ENCODE measurements around the gene TRIP4.
"Not testable (repeated sequence)": the region's sequence is repeated elsewhere in the genome, so short reads cannot be mapped to it uniquely, and the experiment has no call there.

Gene TRIP4

GRCh38 chr15:64373360-64373759 is 14.3 kb upstream of the TRIP4 start:
- Histone ChIP-seq H3K27me3 (no peaks in the 10 kb centered on the region), H4K20me1 (peaks cover 0 to 21% (median 4%) of the 10 kb centered on the region in 11 experiments; a peak in 7 of 22 replicates), H3K27ac (no peak overlapping the region), H3K4me2 (no peak overlapping the region), H3K4me3 (no peak overlapping the region), H3K36me3 (peaks cover 0 to 97% (median 71%) of the 10 kb centered on the region in 11 experiments; a peak in 18 of 22 replicates), H3K9ac (no peak overlapping the region), H3K9me3 (replicated peaks in 1 of 11) (no peaks in the 10 kb centered on the region), H3K4me1 (peaks cover 0 to 8% (median 3%) of the 10 kb centered on the region in 10 experiments; a peak in 10 of 20 replicates)
- TF ChIP-seq Cebpa-rat (IDR thresholded peaks at IDR 0.05) = no peak

GRCh38 chr15:64379216-64379960 is 8.2 kb upstream of the TRIP4 start:
- peaks cover 13 to 42% (median 36%) of the 10 kb centered on the region in 10 experiments; a peak in 19 of 20 replicates for H3K4me1 ChIP-seq
- H3K27me3 ChIP-seq = no peaks in the 10 kb centered on the region
- H3K36me3 ChIP-seq = peaks cover 0 to 56% (median 41%) of the 10 kb centered on the region in 11 experiments; a peak in 18 of 22 replicates
- H3K27ac ChIP-seq = no peak overlapping the region; a peak in 2 of 22 replicates
- H3K9ac ChIP-seq = peak overlapping the region in 9 of 11 experiments; percentile 72 to 91 (median 88); a peak in 15 of 22 replicates
- H3K4me2 ChIP-seq = peak overlapping the region in 10 of 11 experiments; percentile 84 to 99 (median 95); a peak in 20 of 22 replicates
- no peak for TF ChIP-seq Cebpa-rat (IDR thresholded peaks at IDR 0.05)
- peaks cover 0 to 15% (median 0%) of the 10 kb centered on the region in 11 experiments; a peak in 6 of 22 replicates for H4K20me1 ChIP-seq
- peak overlapping the region in 8 of 10 experiments; percentile 70 to 85 (median 77); a peak in 16 of 20 replicates for H3K4me3 ChIP-seq
- H3K9me3 ChIP-seq (replicated peaks in 1 of 11) = no peaks in the 10 kb centered on the region

- Histone ChIP-seq H3K4me3 (peak overlapping the region; percentile 67 to 85 (median 76)), H4K20me1 (peaks cover 0 to 15% (median 0%) of the 10 kb centered on the region in 11 experiments; a peak in 5 of 22 replicates), H3K9ac (peak overlapping the region; percentile 70 to 91 (median 87); a peak in 21 of 22 replicates), H3K27ac (peak overlapping the region in 9 of 11 experiments; percentile 56 to 86 (median 82); a peak in 17 of 22 replicates), H3K36me3 (peaks cover 0 to 47% (median 31%) of the 10 kb centered on the region in 11 experiments; a peak in 18 of 22 replicates), H3K4me2 (peak overlapping the region; percentile 84 to 99 (median 96)), H3K4me1 (peaks cover 13 to 42% (median 36%) of the 10 kb centered on the region in 10 experiments; a peak in 19 of 20 replicates)
- H3K9me3 ChIP-seq (replicated peaks in 1 of 11); H3K27me3 ChIP-seq: not testable (repeated sequence)
Measured at GRCh38 chr15:64380130-64380870, 7.3 kb upstream of the TRIP4 start.

- H3K27ac ChIP-seq = peak within 1 kb of the TSS in 9 of 11 experiments; percentile 56 to 86 (median 82); a peak in 18 of 22 replicates
- H3K4me1 ChIP-seq = peaks cover 13 to 42% (median 36%) of the 10 kb centered on the region in 10 experiments; a peak in 19 of 20 replicates
- peak within 1 kb of the TSS; percentile 70 to 91 (median 87) for H3K9ac ChIP-seq
- no peak for TF ChIP-seq Cebpa-rat (IDR thresholded peaks at IDR 0.05)
- peak within 1 kb of the TSS; percentile 67 to 85 (median 76) for H3K4me3 ChIP-seq
- H3K9me3 ChIP-seq (replicated peaks in 1 of 11) = no peaks in the 10 kb centered on the region
- peaks cover 0 to 15% (median 0%) of the 10 kb centered on the region in 11 experiments; a peak in 3 of 22 replicates for H4K20me1 ChIP-seq
- H3K4me2 ChIP-seq = peak within 1 kb of the TSS; percentile 84 to 99 (median 96)
- H3K36me3 ChIP-seq = peaks cover 0 to 38% (median 23%) of the 10 kb centered on the region in 11 experiments; a peak in 18 of 22 replicates
- H3K27me3 ChIP-seq = no peaks in the 10 kb centered on the region
Measured at GRCh38 chr15:64381000-64381751, 6.5 kb upstream of the TRIP4 start, which contains the start of gene PCLAF. TSS of gene PCLAF (minus strand) at chr15:64381441. CDS start at chr15:64381371, 70 bp downstream.

- H3K27me3 ChIP-seq = no peaks in the 10 kb centered on the region; a peak in 1 of 22 replicates
- peaks cover 0 to 8% (median 0%) of the 10 kb centered on the region in 11 experiments; a peak in 2 of 22 replicates for H3K9me3 ChIP-seq (replicated peaks in 1 of 11)
- no peak overlapping the region for H3K9ac ChIP-seq
- no peak overlapping the region for H3K4me2 ChIP-seq
- H3K4me3 ChIP-seq = no peak overlapping the region
- no peak for TF ChIP-seq Cebpa-rat (IDR thresholded peaks at IDR 0.05)
- H4K20me1 ChIP-seq = peaks cover 0 to under 1% (median 0%) of the 10 kb centered on the region in 11 experiments; a peak in 3 of 22 replicates
- H3K4me1 ChIP-seq = peaks cover 25 to 46% (median 42%) of the 10 kb centered on the region in 10 experiments
- H3K27ac ChIP-seq = no peak overlapping the region
- peaks cover 0 to 15% (median 4%) of the 10 kb centered on the region in 11 experiments; a peak in 9 of 22 replicates for H3K36me3 ChIP-seq
Measured at GRCh38 chr15:64383760-64384159, 3.9 kb upstream of the TRIP4 start.

- H3K4me1 ChIP-seq = peaks cover 31 to 44% (median 40%) of the 10 kb centered on the region in 10 experiments
- TF ChIP-seq Cebpa-rat (IDR thresholded peaks at IDR 0.05) = no peak
- H3K4me3 ChIP-seq = peak overlapping the region in 1 of 10 experiments; percentile 85; a peak in 1 of 20 replicates
- no peaks in the 10 kb centered on the region for H4K20me1 ChIP-seq
- peaks cover 0 to 13% (median 0%) of the 10 kb centered on the region in 11 experiments; a peak in 2 of 22 replicates for H3K36me3 ChIP-seq
- H3K4me2 ChIP-seq = peak overlapping the region in 4 of 11 experiments; percentile 46 to 92 (median 52); a peak in 5 of 22 replicates
- no peak overlapping the region for H3K27ac ChIP-seq
- H3K9ac ChIP-seq = no peak overlapping the region
- H3K27me3 ChIP-seq = no peaks in the 10 kb centered on the region; a peak in 1 of 22 replicates
- H3K9me3 ChIP-seq (replicated peaks in 1 of 11) = peaks cover 0 to 8% (median 0%) of the 10 kb centered on the region in 11 experiments; a peak in 2 of 22 replicates
Measured at GRCh38 chr15:64386291-64386690, 1.3 kb upstream of the TRIP4 start.

GRCh38 chr15:64389036-64389435 is 1.4 kb downstream of the TRIP4 start:
- no peak for TF ChIP-seq Cebpa-rat (IDR thresholded peaks at IDR 0.05)
- Histone ChIP-seq H3K4me1 (peaks cover 27 to 43% (median 34%) of the 10 kb centered on the region in 10 experiments), H3K4me2 (peak overlapping the region; percentile 74 to 97 (median 91)), H3K9me3 (replicated peaks in 1 of 11) (peaks cover 0 to 8% (median 0%) of the 10 kb centered on the region in 11 experiments; a peak in 2 of 22 replicates), H3K27ac (peak overlapping the region in 2 of 11 experiments; percentile 12 to 75; a peak in 4 of 22 replicates), H3K4me3 (peak overlapping the region in 9 of 10 experiments; percentile 10 to 96 (median 85); a peak in 12 of 20 replicates), H3K27me3 (no peaks in the 10 kb centered on the region; a peak in 1 of 22 replicates), H4K20me1 (peaks cover 0 to 16% (median 0%) of the 10 kb centered on the region in 11 experiments; a peak in 5 of 22 replicates), H3K36me3 (peaks cover 3 to 35% (median 12%) of the 10 kb centered on the region in 11 experiments; a peak in 20 of 22 replicates), H3K9ac (peak overlapping the region in 3 of 11 experiments; percentile 84 to 89 (median 85); a peak in 4 of 22 replicates)

- not testable (repeated sequence) for H3K9me3 ChIP-seq (replicated peaks in 1 of 11); H3K4me3 ChIP-seq; H3K27me3 ChIP-seq; H3K9ac ChIP-seq; H3K27ac ChIP-seq; H3K4me2 ChIP-seq
- Histone ChIP-seq H3K4me1 (peaks cover 23 to 38% (median 28%) of the 10 kb centered on the region in 10 experiments), H3K36me3 (peaks cover 35 to 70% (median 45%) of the 10 kb centered on the region in 11 experiments), H4K20me1 (peaks cover 0 to 29% (median 0%) of the 10 kb centered on the region in 11 experiments; a peak in 5 of 22 replicates)
Measured at GRCh38 chr15:64392471-64392870, 4.8 kb downstream of the TRIP4 start.
